Right lobe of liver (tissue), 4 donors: ENCODE data around the gene PHLDB2.

ENCODE experiments used
- POLR2A ChIP-seq: fragments of 450-650 bp; IDR thresholded peaks from one replicate; pipeline ENCODE4 v1.6.1; 2017; ENCODE audit warnings: antibody characterized with exemption, mild to moderate bottlenecking
- TF ChIP-seq, protein P1 (sequence below), 4 donors: fragments of 200-600 bp in 3 of 4; fragments of 450-650 bp in 1 of 4; IDR thresholded peaks; one replicate each; pipeline versions ENCODE4 v1.5.1 to v1.8.0; 2016 to 2022; ENCODE audit warnings: antibody characterized with exemption in 4 of 4, mild to moderate bottlenecking in 2 of 4
- donor health status: DM: no; HTN: no; CAD: no.
- donor health status: DM: no; HTN: no; CAD: no.
- donor health status: DM: no; HTN: yes; CAD: no.

DNA sequence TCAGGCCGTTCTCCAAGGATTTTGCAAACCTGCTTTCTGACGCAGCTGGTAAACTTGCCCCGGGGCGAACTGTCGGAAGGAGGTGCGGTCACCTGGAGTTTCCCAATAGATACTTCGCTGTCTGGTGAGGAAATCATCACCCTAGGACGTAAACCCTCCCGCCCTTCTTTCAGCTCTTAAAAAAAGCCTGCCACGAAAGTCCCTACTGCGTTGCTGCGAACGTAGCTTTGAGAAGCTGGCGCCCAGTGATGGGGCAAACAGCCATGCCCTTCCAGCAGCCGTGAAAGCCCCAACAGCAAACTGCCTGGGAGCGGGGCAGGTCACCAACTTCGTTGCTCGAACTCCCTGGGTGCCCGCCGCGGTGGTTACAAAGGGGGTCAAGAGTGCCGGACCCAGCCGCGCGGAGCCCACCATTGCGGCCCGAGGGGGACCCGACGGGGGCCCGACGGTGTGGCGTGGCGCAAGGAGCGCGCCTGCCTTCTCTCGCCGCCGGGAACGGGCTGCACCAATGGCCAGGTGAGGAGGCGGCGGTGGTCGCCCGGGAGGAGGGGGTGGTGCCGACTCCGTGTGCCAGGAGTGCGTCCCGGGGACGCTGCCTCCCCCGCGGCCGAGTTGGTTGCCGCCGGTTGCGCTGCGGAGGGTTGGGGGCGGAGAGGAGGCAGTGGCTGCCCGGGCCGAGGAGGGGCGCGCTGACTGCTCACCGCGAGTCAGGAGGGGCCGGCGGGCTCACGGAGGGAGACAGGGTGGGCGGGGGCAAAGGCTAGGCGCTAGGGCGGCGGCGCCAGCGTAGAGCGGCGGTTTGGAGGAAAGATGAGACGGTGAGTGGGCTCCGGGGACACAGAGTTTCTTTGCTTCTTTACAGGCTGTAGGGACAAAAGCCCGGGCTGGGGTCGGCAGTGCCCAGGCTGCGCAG is at the start of gene PHLDB2:
- TF ChIP-seq, protein P1, sequence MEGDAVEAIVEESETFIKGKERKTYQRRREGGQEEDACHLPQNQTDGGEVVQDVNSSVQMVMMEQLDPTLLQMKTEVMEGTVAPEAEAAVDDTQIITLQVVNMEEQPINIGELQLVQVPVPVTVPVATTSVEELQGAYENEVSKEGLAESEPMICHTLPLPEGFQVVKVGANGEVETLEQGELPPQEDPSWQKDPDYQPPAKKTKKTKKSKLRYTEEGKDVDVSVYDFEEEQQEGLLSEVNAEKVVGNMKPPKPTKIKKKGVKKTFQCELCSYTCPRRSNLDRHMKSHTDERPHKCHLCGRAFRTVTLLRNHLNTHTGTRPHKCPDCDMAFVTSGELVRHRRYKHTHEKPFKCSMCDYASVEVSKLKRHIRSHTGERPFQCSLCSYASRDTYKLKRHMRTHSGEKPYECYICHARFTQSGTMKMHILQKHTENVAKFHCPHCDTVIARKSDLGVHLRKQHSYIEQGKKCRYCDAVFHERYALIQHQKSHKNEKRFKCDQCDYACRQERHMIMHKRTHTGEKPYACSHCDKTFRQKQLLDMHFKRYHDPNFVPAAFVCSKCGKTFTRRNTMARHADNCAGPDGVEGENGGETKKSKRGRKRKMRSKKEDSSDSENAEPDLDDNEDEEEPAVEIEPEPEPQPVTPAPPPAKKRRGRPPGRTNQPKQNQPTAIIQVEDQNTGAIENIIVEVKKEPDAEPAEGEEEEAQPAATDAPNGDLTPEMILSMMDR (IDR thresholded peaks at IDR 0.05) = peak in 1 of 4 donors; percentile 7
- TF ChIP-seq POLR2A = peak; percentile 6
